HepG2 (cell line): ENCODE results near the gene SLC18A3. TPM values are rescaled to one million over a fixed set of nuclear protein-coding genes. Genes with fewer than 3 reads are reported as not detected.

Source experiments
- ADNP ChIP-seq: sonication (generic); formaldehyde crosslinking; IDR thresholded peaks from 2 replicates; pipeline ENCODE4 v1.4.0; 2020; ENCODE audit warnings: missing genetic modification reagents
- CSRNP2 ChIP-seq: sonication (generic); formaldehyde crosslinking; conservative IDR thresholded peaks from 2 replicates; pipeline ENCODE4 v1.8.0; 2022; ENCODE audit warnings: low read depth, missing genetic modification reagents
- MAFF ChIP-seq: IDR thresholded peaks from 2 replicates; pipeline ENCODE4 v1.6.1; 2011; ENCODE audit warnings: low read depth, low read length, improper control_type of control experiment
- MEF2D ChIP-seq: sonication (generic); formaldehyde crosslinking; IDR thresholded peaks from 2 replicates; pipeline ENCODE4 v1.5.1; 2020; ENCODE audit warnings: mild to moderate bottlenecking, missing genetic modification reagents
- MYPOP ChIP-seq: sonication (generic); formaldehyde crosslinking; IDR thresholded peaks from 2 replicates; pipeline ENCODE4 v1.8.1; 2023; ENCODE audit warnings: mild to moderate bottlenecking, moderate library complexity, missing genetic modification reagents
- PPARG ChIP-seq: conservative IDR thresholded peaks from 2 replicates; pipeline ENCODE4 v1.6.1; 2016; ENCODE audit warnings: missing biosample characterization, missing genetic modification reagents
- SALL1 ChIP-seq: sonication (generic); formaldehyde crosslinking; IDR thresholded peaks from 2 replicates; pipeline ENCODE4 v1.8.0; 2022; ENCODE audit warnings: mild to moderate bottlenecking, missing genetic modification reagents
- SP2 ChIP-seq: sonication (generic); formaldehyde crosslinking; IDR thresholded peaks from 2 replicates; pipeline ENCODE4 v1.5.1; 2020; ENCODE audit warnings: mild to moderate bottlenecking, missing genetic modification reagents
- STAT6 ChIP-seq: sonication (generic); formaldehyde crosslinking; IDR thresholded peaks from 2 replicates; pipeline ENCODE4 v1.4.0; 2020; ENCODE audit warnings: missing genetic modification reagents, mild to moderate bottlenecking, borderline replicate concordance
- THAP8 ChIP-seq: sonication (generic); formaldehyde crosslinking; IDR thresholded peaks from 2 replicates; pipeline ENCODE4 v1.5.1; 2020; ENCODE audit warnings: missing genetic modification reagents, mild to moderate bottlenecking, borderline replicate concordance
- ZBTB1 ChIP-seq: sonication (generic); formaldehyde crosslinking; IDR thresholded peaks from 2 replicates; pipeline ENCODE4 v1.4.0; 2020; ENCODE audit warnings: missing genetic modification reagents, borderline replicate concordance
- ZFP1 ChIP-seq: IDR thresholded peaks from 2 replicates; pipeline ENCODE4 v1.6.1; 2016
- ZFP36L2 ChIP-seq: sonication (generic); formaldehyde crosslinking; IDR thresholded peaks from 2 replicates; pipeline ENCODE4 v1.4.0; 2020; ENCODE audit warnings: missing genetic modification reagents
- ZNF138 ChIP-seq: sonication (generic); formaldehyde crosslinking; IDR thresholded peaks from 2 replicates; pipeline ENCODE4 v1.5.0; 2020; ENCODE audit warnings: mild to moderate bottlenecking, low read depth, missing genetic modification reagents
- ZNF17 ChIP-seq: sonication (generic); formaldehyde crosslinking; IDR thresholded peaks from 2 replicates; pipeline ENCODE4 v1.5.0; 2020; ENCODE audit warnings: mild to moderate bottlenecking, missing genetic modification reagents
- ZNF282 ChIP-seq: fragments of 450-650 bp; IDR thresholded peaks from 2 replicates; pipeline ENCODE4 v1.6.1; 2018; ENCODE audit not compliant: partially characterized antibody
- ZNF549 ChIP-seq: sonication (generic); formaldehyde crosslinking; IDR thresholded peaks from 2 replicates; pipeline ENCODE4 v1.5.0; 2020; ENCODE audit warnings: missing genetic modification reagents
- ZNF574 ChIP-seq: sonication (generic); formaldehyde crosslinking; IDR thresholded peaks from 2 replicates; pipeline ENCODE4 v1.4.0; 2020; ENCODE audit warnings: missing genetic modification reagents
- ZNF746 ChIP-seq: sonication (generic); formaldehyde crosslinking; IDR thresholded peaks from 2 replicates; pipeline ENCODE4 v1.8.0; 2022; ENCODE audit warnings: mild to moderate bottlenecking, missing genetic modification reagents
- polyA plus RNA-seq, 8 experiments: library from polyadenylated mRNA; depleted of rRNA in 3 of 8; stranded (reverse) in 7 of 8; unstranded in 1 of 8; fragments of >200 nt; fragmentation: Illumina TruSeq in 4 of 8; extraction: Trizol in 4 of 8; gene quantifications; 2 replicates each; pipeline versions ENCODE4 v1.2.1 to v1.2.3, GENCODE V29; 2011 to 2016; ENCODE audit warnings: low read depth in 4 of 8, missing spikeins in 1 of 8, mixed read lengths in 1 of 8; ENCODE audit not compliant: insufficient read depth in 1 of 8
- total RNA-seq, 5 experiments: library from RNA; depleted of rRNA; stranded (reverse); fragments of >200 nt; fragmentation: Illumina TruSeq; extraction: Trizol; gene quantifications; 2 replicates each; pipeline ENCODE4 v1.2.3, GENCODE V29; 2016; ENCODE audit warnings: low read depth in 1 of 5
- TF ChIP-seq, protein P1 (sequence below): sonication (generic); formaldehyde crosslinking; IDR thresholded peaks from 2 replicates; pipeline ENCODE4 v1.5.0; 2020; ENCODE audit warnings: missing genetic modification reagents, mild to moderate bottlenecking, borderline replicate concordance

Gene SLC18A3
- total and polyA plus RNA-seq, 2 of the 13 experiments (the other 11 are each of a cell fraction or from before 2014, with no cell fraction given) = not detected

DNA sequence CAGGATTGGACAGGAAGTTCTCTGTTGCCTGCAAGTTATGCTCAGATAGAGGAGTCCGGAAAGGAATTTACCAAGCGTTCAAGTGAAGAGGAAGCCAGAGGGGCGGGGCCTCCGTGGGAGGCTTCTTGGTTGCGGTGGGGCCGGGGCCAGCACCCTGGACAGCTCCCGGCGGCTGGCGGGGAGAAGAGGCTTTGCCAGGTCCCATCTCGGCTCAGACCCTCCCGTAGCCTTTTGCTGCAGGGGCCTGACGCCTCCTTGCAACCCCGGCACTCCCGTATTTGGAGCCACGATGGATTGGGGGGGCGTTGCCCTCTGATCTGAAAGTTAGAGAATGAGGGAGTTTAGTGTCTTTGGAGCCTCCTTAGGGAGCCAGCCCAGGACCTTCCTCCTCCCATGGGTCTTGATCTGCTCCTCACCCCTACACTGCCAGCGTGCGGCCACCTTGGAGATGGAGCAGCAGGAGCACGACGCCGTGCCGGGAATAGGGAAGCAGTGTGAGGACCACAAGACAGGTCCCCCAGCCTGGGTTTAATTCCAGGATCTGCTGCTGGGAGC lies 3.1 kb upstream of the SLC18A3 start (continued):
- no peak for TF ChIP-seq THAP8 (CRISPR knock-in tag)
- TF ChIP-seq ZNF746 (CRISPR knock-in tag) = no peak
- TF ChIP-seq ADNP (CRISPR knock-in tag) = no peak
- no peak for TF ChIP-seq MYPOP (CRISPR knock-in tag)
- peak; percentile 62 for TF ChIP-seq ZNF574 (CRISPR knock-in tag)
- 0 out of 2 replicates have a peak, but pooled peaks have one; percentile 50 for TF ChIP-seq ZFP1
- peak; percentile 90 for TF ChIP-seq SALL1 (CRISPR knock-in tag)
- TF ChIP-seq ZBTB1 = peak; percentile 77; the same call in 1 of the 2 replicates
- TF ChIP-seq ZNF17 = no peak
- no peak for TF ChIP-seq STAT6 (CRISPR knock-in tag)
- no peak for TF ChIP-seq SP2 (CRISPR knock-in tag)
- TF ChIP-seq PPARG (CRISPR knock-in tag) = peak; percentile 56; the same call in 1 of the 2 replicates
- TF ChIP-seq ZFP36L2 = no peak
- no peak for TF ChIP-seq MAFF
- no peak for TF ChIP-seq ZNF282
- TF ChIP-seq, protein P1, sequence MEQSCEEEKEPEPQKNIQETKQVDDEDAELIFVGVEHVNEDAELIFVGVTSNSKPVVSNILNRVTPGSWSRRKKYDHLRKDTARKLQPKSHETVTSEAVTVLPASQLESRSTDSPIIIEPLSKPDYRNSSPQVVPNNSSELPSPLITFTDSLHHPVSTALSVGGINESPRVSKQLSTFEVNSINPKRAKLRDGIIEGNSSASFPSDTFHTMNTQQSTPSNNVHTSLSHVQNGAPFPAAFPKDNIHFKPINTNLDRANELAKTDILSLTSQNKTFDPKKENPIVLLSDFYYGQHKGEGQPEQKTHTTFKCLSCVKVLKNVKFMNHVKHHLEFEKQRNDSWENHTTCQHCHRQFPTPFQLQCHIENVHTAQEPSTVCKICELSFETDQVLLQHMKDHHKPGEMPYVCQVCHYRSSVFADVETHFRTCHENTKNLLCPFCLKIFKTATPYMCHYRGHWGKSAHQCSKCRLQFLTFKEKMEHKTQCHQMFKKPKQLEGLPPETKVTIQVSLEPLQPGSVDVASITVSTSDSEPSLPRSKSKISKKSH (CRISPR knock-in tag) = no peak
- no peak for TF ChIP-seq CSRNP2 (CRISPR knock-in tag)
- 0 out of 2 replicates have a peak, but pooled peaks have one; percentile 29 for TF ChIP-seq MEF2D (CRISPR knock-in tag)
- no peak for TF ChIP-seq ZNF549 (CRISPR knock-in tag)
- TF ChIP-seq ZNF138 (CRISPR knock-in tag) = 0 out of 2 replicates have a peak, but pooled peaks have one; percentile 44
